GM19372 (cell line): ENCODE results near the gene GLUD1.
"Not testable (repeated sequence)": the region's sequence is repeated elsewhere in the genome, so short reads cannot be mapped to it uniquely, and the experiment has no call there.

Experiments
- ATAC-seq: cut with Tn5 transposase; IDR thresholded peaks from one replicate; pipeline ENCODE4 v1.9.1; 2021; ENCODE audit warnings: mild to moderate bottlenecking, low read depth, moderate library complexity; ENCODE audit not compliant: unreplicated experiment

Gene GLUD1

DNA sequence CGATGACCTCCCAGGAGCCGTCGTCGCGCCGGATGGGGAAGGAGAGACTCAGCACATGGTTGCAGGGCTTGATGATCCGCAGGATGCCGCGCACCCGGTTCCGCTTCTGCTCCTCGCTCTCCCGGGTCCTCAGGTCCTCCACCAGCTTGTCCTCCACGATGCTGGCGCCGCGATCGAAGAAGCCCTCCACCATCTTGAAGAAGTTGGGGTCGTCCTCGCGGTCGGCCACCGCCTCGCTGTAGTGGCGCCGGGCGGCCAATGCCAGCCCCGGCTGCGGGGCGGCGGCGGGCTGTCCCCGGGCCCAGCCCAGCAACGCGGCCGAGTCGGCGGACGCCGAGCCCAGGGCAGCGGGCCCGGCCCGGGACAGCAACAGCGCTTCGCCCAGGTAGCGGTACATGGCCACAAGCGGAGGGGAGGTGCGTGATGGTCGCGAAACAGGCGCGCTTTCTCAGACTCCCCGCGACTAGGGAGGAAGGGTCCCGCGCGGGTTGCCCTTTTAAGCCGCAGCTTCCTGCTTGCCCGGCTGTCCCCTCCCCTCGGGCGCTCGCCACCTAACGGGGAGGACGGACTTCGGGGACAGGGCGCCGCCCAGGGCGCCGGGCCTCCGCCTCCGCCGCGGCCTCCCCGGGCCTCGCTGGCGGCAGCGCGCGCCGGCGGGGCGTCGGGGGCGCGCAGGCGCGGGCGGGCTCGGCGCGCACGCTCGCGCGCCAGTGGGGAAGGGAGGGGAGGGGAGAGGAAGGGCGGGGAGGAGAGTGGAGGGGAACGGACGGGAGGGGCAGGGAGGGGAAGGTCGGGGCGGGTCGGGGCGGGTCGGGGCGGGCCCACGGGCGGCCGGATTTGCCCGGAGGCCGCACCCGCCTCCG lies at the start of gene GLUD1, which contains the start of gene SHLD2:
TSS of gene GLUD1 (minus strand) at position 471 of the 863 bp plus-strand sequence. CDS start at position 397, 74 bp downstream.
TSS of gene SHLD2 (plus strand) at position 834 of the 863 bp plus-strand sequence. CDS start 56,149 bp downstream, outside the sequence.
- peak; percentile 61 for ATAC-seq

DNA sequence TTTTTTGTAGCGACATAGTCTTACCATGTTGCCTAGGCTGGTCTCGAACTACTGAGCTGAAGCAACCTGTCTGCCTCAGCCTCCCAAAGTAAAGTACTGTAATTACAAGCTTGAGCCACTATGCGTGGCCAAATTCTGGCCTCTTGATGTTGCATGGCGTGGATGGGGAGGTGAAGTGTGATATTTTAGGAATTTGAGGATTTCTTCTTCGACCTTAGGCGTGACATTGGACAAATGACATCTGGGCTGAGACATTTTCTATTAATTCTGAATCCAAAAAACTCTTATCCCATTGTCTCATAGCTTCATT lies 48.4 kb upstream of the GLUD1 start:
- not testable (repeated sequence) for ATAC-seq

DNA sequence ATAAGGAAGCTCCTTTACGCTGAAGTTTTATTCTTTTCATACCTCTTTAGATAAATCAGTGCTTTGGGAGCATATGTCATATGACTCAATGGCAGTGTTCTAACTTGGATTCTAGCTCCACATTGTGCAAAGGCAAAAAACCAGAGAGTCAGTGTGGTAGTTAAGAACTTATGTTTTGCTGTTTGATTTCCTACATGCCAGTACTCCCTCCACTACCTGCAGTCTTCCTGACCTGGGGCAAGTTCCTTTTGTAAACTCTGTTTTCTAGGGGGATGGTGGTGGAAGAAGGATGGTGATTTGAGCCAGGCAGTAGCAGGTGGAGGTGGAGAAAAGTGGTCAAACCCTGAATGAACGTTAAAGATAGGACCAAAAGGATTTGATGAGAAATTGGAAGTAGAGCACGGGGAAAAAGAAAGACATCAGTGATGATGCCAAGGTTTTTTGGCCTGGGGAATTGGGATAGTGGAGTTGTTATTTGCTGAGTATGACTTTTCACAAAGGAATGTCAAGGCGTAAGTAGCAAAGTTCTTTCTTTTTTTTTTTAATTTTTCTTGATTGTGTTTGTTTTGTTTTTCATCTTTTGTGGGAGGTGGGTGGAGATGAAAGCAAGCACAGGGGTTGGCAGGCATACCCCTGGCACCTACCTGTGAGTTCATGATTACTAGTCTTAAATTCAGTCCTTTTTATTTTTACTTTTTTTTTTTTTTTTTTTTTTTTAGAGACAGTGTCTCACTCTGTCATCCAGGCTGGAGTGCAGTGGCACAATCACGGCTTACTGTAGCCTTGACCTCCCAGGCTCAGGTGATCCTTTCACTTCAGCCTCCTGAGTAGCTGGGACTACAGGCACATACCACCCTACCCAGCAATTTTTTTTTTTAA lies 47.8 kb upstream of the GLUD1 start:
- not testable (repeated sequence) for ATAC-seq

DNA sequence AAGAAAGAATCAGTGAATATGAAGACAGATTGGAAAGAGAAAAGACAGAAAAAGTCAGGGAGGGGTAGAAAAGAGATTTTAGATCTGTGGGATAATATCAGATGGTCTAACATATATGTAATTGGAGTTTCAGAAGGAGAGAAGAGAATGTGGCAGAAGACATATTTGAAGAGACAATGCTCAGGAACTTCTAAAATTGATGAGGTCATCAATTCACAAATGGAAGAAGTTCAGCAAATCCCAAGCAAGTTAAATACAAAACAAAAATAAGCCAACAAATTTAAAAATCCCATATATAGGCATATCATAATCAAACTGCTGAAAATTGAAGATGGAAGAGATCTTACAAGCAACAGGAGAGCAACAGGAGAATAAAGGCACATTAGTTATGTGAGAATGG lies 42.8 kb upstream of the GLUD1 start:
- ATAC-seq: not testable (repeated sequence)

DNA sequence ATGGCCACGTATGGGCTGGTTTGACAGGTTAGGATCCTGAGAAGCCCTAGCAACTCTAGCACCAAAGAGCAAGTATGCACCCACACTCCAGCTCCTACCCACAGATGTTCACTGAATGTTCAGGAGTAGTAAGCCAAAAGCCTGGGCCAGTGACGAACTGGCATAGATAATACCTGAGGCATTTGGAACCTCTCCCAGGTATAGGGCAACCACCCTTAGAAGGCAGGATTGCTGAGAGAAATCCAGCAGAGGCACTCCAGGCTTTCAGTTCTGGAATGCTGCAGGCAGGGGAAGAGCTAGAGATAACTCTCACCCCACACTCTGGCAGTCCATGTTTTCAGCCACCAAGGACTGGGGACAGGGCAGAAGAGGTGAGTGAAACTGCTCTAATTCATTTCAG lies 39.8 kb upstream of the GLUD1 start:
- ATAC-seq: not testable (repeated sequence)

DNA sequence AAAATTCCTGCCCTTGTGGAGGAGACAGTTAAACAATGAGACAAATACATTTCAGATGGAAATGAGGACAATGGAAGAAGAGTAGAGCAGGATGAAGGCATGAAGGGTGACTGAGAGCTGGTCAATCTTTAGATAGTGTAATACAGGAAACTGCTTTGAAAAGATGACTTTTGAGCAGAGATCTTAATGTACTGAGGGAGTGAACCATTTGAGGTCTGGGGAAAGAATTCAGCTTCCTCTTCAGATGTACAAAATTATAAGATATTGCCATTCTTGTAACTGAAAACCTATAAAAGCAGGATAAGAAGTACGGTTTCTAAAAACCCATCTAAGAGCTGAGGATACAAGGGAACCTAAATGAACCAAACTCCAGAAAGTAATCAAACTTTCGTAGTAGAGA lies 39.3 kb upstream of the GLUD1 start:
- ATAC-seq: not testable (repeated sequence)

DNA sequence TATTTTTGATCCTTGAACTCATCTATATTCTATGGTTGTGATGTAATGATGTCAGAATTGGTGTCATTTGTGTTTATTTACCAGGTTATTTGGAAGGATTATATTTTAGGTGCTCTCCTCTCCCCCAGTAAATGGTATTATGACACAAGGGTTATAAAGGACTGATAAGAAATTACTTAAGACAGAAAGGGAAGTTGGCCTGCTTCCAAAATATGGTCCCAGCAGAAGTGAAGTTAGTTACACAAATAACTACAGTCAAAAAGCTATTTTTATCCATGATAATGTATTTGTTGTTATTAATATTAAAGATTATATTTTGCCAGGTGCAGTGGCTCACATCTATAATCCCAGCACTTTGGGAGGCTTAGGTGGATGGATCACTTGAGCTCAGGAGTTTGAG lies 37.5 kb upstream of the GLUD1 start:
- not testable (repeated sequence) for ATAC-seq

DNA sequence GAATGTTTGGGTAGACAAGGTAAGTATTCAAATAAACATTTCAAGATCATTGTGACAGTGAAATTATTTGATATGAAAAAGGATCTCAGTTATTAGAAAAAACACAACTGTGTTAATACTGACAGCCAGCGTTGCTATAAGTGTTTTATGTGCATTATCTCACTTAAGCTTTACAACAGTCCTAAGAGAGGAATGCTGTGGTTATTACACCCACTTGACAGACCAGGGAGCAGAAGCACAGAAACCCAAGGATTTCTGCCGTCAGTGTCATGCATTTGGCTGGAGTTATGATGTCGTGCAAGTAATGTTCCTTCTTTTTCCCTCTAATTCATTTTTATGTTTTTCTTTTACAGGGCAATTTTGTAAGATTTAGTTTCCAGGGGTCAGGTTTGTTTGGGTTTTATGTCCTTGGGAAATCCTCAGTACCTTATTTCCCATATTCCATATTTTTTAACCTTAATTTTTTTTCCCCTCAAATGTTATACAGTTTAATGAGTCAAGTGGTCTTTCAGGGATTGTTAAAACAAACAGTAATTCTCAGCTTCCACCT lies 33.0 kb upstream of the GLUD1 start:
- ATAC-seq: not testable (repeated sequence)

DNA sequence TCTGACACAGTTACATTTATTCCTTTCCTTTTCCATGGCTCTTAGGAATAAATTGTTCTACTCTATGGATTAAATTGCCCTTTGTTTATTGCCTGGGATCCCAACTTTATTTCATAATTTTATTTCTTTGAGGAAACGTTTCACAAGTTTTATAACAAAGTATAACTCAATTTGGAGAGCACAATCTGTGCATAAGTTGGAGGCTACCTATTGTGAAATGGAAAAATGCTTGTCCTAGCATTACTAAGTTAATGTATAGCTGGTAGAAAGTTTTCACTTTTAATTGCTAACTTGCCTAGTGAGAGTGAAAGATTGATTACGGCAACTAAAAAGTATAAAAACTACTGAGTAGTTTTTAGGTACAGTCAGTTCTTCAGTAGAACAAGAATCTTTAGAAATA lies 32.4 kb upstream of the GLUD1 start:
- ATAC-seq: not testable (repeated sequence)

DNA sequence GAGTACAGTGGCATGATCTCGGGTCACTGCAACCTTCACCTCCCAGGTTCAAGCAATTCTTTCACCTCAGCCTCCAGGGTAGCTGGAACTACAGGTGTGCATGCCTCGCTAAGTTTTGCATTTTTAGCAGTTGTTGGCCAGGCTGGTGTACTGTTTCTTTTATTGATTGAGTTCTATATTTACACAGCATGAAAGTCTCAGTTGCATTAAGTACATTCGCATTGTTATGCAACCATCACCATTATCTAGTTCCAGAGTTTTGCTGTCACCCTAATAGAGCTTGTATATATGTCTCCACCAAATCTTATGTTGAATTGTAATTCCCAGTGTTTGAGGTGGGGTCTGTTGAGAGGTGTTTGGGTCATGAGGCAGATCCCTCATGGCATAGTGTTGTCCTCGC lies 28.7 kb upstream of the GLUD1 start:
- not testable (repeated sequence) for ATAC-seq

DNA sequence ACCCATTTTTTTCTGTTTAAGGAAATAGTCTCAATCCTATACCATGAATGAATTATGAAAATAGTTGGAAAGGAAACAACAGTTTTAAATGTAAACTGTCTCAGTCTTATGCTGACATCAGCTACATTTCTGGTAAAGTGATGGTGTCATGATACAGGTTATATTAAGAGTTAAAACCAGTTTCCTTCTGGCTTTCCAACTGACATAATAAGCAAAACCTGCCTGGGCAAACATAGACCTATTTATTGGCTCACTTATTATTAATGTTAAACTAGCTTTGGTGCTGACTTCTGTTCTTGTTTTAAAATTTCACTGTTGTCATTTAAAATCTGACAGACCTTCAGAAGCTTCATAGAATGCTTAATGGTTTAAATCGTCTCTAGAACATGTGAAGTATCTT lies 24.4 kb upstream of the GLUD1 start:
- ATAC-seq: not testable (repeated sequence)

DNA sequence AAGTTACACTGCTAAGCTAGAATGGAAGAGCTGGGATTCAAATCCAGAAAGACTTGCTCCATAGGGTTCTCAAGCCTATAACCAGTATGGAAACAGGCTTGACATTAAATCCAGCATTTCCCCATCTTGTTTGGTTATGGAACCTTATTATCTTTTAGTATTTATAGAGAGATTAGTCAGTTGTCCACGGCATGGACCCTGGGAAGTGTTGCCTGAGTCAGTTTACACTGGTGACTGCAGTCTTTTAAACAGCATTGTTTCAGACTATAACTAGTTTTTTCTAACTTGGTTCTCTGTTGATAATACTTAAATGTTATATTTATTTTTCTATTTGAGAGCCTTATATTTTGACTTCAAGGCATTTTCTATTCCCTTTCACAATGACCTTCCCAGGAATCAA lies 23.5 kb upstream of the GLUD1 start:
- ATAC-seq: not testable (repeated sequence)

DNA sequence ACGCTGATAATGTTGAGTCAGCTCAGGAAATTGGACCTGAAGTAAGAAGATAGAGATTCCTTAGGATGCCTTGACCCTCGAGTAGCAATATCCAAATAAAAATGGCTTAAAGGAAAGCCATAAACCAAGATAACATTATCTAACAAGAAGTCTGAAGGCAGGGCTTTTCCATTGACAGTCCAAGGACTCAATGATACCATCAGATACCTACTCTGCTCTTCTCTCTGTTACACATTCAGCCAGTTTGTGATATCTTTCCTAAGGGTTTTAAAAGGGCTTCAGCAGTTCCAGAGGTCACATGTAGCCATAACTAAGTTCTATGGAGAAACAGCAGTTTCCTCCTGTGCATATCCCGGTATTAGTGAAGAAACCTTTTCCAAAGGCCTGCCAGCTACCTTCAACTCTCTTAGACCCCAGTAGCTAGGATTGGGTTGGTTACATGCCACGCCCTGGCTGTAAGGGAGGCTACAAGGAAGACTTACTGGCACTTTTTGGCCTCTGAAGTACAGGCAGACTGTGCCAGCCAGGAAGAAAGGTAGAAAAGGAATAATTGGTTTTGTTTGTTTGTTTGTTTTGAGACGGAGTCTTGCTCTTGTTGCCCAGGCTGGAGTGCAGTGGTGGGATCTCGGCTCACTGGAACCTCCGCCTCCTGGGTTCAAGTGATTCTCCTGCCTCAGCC lies 10.9 kb upstream of the GLUD1 start:
- ATAC-seq: no peak

DNA sequence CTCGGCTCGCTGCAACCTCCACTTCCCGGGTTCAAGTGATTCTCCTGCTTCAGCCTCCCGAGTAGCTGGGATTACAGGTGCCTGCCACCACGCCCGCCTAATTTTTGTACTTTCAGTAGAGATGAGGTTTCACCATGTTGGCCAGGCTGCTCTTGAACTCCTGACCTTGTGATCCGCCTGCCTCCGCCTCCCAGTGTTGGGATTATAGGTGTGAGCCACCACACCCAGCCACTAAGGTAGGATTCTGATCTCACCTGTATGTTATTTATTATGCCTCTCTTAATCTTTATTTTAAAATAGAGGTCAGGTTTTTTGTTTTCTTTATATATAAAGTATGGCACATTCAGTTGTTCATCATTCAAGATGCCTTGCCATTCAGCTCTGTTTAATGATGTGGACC lies 10.1 kb upstream of the GLUD1 start:
- not testable (repeated sequence) for ATAC-seq

DNA sequence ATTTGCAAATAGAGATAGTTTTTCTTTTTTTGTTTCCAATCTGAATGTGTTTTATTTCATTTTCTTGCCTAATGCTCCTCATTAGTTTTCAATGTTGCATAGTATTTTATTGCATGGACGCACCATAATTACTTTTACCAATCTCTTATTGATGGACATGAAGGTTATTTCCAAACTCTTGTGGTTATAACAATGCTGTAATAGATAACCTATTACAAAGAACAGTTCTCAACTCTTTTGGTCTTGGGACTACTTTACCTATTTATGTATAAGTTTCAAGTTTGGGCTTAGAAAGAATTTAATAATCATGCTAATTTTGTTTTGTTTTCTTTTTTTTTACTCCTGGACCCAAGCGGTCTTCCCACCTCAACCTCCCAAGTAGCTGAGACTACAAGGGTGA lies 7.4 kb upstream of the GLUD1 start:
- no peak for ATAC-seq

DNA sequence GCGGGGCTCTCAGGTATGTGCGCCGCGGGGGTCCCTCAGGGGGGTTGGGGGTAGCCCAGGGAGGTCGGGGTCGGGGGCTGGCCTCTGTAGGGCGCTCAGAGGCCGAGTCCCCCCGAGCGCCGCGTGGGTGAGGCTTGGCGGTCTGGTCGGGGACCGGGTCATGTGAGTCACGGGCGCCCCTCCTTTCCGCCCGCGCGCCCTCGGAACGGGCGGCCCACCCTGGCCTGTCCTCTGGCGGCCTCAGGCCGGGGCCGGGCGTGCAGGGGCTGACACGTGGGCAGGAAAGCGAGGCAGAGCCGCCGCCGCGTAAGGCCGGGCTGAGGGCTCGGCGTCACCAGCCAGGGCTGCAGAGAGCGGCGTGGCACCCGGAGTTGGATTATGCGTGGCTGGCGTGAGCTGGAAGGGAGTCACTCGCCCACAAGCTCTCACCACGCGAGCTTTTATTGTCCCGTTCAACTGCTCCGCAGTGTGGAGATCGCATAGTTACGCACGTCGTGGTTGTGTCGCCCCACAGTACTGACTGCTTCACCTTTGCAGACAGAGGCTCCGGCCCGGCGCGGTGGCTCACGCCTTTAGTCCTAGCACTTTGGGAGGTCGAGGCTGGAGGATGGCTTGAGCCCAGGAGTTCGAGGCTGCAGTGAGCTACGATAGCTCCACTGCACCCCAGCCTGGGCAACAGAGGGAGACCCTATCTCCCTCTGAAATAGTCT lies 748 bp upstream of the GLUD1 start:
- peak; percentile 55 for ATAC-seq

DNA sequence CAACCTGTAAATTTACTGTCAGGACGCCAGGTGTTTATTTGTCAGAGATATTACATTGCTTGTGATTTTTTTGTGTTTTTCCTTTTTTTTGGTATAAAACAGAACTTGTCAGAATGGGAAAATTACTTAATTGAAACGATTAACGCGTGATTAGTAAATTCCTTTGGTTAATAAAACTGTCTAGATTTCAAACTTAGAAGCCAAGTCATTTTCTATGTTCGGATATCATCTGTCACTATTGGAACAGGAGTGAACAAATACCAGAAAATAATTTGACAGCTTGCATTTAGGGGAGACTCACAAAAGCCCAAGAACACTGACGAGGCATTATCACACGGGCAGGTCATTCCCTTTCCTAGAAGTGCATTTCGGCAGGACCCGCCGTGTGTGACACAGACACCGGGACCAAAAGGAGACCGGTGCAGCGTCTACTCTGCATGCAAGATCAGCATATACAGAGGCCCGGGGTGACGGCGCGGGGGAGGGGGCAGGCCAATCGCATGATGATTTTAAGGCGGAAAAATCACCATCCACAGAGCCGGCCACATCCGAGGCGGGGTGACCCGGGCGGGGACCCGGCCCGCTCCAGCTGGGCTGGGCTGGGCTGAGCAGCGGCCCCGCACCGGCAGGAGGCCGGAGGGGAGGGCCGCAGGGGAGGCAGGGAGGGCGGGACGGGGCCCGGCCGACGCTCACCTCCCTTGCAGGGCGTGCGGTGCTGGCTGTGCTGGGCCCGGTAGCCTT lies 841 bp downstream of the GLUD1 start:
- peak; percentile 26 for ATAC-seq

DNA sequence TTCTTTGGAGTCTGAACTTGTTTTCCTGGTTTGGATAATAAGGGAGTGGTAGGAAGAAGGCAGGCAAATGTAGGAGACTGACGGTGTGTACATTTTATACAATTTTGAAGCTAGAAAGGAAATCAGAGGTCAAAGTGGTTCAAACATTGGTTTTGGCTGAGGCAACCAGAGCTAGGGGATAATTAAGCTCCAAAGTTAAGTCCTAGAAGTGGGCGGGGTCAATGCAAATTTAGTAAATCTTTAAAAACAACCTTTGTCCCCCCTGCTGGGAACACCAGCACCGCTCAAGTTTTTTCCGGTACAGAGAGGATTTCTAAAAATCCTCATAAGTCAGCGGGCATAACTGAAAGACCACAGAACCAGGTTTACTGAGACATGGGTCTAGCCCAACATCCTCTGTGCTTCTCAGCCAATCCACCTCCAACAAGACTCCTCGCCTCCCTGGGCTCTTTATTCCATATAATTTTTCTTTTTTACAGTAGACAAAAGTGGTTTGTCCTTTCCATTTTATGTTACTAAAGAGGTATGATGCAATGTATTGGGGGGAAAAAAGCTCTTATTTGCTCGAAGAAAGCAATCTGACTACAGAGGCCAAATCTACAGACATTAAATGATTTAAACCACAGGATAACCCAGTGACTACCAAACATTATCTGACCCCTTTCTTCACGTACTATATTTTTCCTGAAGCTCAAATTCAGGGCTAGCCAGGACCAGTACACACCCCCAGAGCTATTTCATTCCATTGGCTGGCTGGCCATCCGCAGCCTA lies 1.6 kb downstream of the GLUD1 start:
- no peak for ATAC-seq
